ENCODE results near the gene NEO1. TPM values are rescaled to one million over a fixed set of nuclear protein-coding genes. Genes with fewer than 3 reads are reported as not detected.

The NEO1 gene
- total RNA-seq, 1 donor from 2014 or later: 24.9 TPM

DNA sequence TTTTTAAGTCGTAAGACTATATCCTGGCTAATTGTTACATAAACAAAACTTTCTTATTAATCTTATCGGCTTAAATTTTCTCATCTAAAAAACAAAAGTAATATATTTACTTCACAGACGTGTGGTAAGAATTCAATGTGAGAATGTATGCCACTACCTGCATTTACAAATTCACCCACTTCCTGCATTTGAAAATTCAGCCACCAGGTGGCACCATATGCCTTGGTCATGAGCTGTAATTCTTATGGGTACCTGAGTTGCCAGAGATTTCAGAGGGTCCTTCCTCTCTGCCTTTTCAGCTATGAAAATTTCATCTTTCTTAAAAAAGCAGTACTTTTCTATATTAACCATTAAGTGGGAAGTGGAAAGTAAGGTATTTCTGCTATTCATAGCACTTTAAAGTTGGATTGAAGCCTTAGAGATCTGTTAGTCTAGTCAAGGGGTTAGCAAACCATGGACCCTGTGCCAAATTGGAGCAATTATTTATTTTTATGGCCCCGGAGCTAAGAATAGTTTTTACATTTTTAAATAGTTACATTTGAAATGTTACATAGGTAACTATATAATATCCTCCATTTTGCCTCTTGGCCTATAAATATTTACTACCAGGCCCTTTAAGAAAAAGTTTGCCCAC lies 188.7 kb downstream of the NEO1 start:
- DNase-seq (ENCODE audit: extremely low spot score, unreplicated experiment): no peak
- Mint-ChIP-seq H3K9me3 (ENCODE audit: unreplicated experiment) (no peaks in the 10 kb centered on the region), H3K4me3 (ENCODE audit: unreplicated experiment) (no peak overlapping the region), H3K4me1 (ENCODE audit: unreplicated experiment) (no peaks in the 10 kb centered on the region), H3K36me3 (ENCODE audit: unreplicated experiment) (no peaks in the 10 kb centered on the region), H3K27me3 (ENCODE audit: unreplicated experiment) (peaks cover 4% of the 10 kb centered on the region), H3K27ac (ENCODE audit: unreplicated experiment) (no peak overlapping the region)
- TF ChIP-seq, protein P1, sequence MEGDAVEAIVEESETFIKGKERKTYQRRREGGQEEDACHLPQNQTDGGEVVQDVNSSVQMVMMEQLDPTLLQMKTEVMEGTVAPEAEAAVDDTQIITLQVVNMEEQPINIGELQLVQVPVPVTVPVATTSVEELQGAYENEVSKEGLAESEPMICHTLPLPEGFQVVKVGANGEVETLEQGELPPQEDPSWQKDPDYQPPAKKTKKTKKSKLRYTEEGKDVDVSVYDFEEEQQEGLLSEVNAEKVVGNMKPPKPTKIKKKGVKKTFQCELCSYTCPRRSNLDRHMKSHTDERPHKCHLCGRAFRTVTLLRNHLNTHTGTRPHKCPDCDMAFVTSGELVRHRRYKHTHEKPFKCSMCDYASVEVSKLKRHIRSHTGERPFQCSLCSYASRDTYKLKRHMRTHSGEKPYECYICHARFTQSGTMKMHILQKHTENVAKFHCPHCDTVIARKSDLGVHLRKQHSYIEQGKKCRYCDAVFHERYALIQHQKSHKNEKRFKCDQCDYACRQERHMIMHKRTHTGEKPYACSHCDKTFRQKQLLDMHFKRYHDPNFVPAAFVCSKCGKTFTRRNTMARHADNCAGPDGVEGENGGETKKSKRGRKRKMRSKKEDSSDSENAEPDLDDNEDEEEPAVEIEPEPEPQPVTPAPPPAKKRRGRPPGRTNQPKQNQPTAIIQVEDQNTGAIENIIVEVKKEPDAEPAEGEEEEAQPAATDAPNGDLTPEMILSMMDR (IDR thresholded peaks at IDR 0.05): peak; percentile 91

DNA sequence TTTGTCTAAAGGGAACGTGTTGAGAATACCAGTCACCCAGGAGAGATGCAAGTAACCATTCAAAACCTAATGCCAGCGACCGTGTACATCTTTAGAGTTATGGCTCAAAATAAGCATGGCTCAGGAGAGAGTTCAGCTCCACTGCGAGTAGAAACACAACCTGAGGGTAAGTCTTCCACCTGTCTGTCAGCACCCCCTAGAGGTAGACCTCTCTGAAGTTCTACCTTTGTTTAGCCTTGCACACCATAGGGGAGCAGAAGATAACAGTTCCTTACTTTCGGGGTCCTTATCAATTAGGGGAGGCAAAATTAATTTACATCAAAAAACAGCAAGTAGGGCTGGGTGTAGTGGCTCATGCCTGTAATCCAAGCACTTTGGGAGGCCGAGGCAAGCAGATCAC lies 192.1 kb downstream of the NEO1 start:
- Mint-ChIP-seq H3K27ac (ENCODE audit: unreplicated experiment) (no peak overlapping the region), H3K4me1 (ENCODE audit: unreplicated experiment) (peaks cover 7% of the 10 kb centered on the region), H3K36me3 (ENCODE audit: unreplicated experiment) (no peaks in the 10 kb centered on the region), H3K9me3 (ENCODE audit: unreplicated experiment) (no peaks in the 10 kb centered on the region), H3K27me3 (ENCODE audit: unreplicated experiment) (peaks cover 4% of the 10 kb centered on the region), H3K4me3 (ENCODE audit: unreplicated experiment) (no peak overlapping the region)
- DNase-seq (ENCODE audit: extremely low spot score, unreplicated experiment): no peak
- TF ChIP-seq, protein P1 (IDR thresholded peaks at IDR 0.05): peak; percentile 16

DNA sequence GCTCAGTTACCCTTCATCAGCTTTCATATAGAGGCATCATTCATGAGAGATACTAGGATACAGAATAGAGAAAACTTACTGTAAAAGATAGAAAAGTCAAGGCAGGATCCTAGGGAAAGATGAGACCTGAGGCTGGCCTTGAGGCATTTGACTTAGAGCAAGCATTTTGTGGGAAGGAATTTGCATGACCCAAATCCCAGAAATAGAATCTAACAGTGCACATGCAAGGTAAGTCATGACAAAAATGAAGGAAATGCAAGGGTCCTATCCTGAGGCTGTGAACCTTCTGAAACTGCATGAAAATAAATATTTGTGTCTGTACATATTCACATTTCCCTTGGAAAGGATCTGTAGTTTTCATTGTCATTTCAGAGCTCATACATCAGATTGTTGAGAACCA lies 194.2 kb downstream of the NEO1 start:
- Mint-ChIP-seq H3K4me1 (ENCODE audit: unreplicated experiment) (peaks cover 7% of the 10 kb centered on the region), H3K27ac (ENCODE audit: unreplicated experiment) (no peak overlapping the region), H3K4me3 (ENCODE audit: unreplicated experiment) (no peak overlapping the region), H3K36me3 (ENCODE audit: unreplicated experiment) (peaks cover 3% of the 10 kb centered on the region), H3K9me3 (ENCODE audit: unreplicated experiment) (no peaks in the 10 kb centered on the region), H3K27me3 (ENCODE audit: unreplicated experiment) (peaks cover 4% of the 10 kb centered on the region)
- TF ChIP-seq, protein P1 (IDR thresholded peaks at IDR 0.05): no peak
- DNase-seq (ENCODE audit: extremely low spot score, unreplicated experiment): no peak

DNA sequence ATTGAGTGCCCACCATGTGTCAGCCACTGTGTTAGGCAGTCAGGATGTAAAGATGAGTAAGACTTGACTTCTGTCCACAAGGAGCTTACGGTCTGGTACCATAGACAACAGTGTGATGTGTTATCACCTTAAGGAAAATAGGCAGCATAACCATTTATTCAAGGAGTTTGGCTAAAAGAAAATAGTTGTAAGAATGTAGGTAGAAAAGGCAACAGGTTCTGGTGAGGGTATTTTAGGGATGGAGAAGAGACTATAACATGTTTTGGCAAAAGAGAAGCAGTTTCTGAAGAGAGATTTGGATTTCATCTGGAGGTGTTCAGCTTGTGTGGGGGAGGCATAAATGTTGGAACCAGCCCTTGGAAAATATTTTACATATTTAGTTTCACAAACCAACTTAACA lies 194.6 kb downstream of the NEO1 start:
- no peak for DNase-seq (ENCODE audit: extremely low spot score, unreplicated experiment)
- no peaks in the 10 kb centered on the region for H3K9me3 Mint-ChIP-seq (ENCODE audit: unreplicated experiment)
- H3K27me3 Mint-ChIP-seq (ENCODE audit: unreplicated experiment): peaks cover 4% of the 10 kb centered on the region
- peaks cover 7% of the 10 kb centered on the region for H3K4me1 Mint-ChIP-seq (ENCODE audit: unreplicated experiment)
- no peak overlapping the region for H3K4me3 Mint-ChIP-seq (ENCODE audit: unreplicated experiment)
- no peak overlapping the region for H3K27ac Mint-ChIP-seq (ENCODE audit: unreplicated experiment)
- H3K36me3 Mint-ChIP-seq (ENCODE audit: unreplicated experiment): peaks cover 3% of the 10 kb centered on the region
- TF ChIP-seq, protein P1 (IDR thresholded peaks at IDR 0.05): no peak

DNA sequence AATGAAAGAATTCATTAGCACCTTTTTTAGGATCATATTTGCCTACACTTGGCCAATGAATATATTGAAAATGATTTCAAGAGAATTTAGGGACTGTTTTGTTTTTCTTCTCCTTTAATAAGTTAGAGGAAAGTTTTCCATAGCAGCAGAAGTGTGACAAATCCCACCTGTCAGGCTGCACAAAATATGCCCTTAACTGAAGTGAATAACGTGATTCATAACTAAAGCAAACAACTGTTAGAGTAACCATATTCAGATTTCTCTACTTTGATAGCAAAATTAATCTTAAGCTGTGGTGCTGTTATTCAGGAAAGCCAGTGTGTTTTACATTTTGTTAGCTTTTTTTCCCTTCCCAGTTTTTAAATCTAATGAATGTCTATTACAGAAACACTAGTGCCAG lies 195.1 kb downstream of the NEO1 start:
- no peaks in the 10 kb centered on the region for H3K9me3 Mint-ChIP-seq (ENCODE audit: unreplicated experiment)
- peaks cover 4% of the 10 kb centered on the region for H3K27me3 Mint-ChIP-seq (ENCODE audit: unreplicated experiment)
- TF ChIP-seq, protein P1 (IDR thresholded peaks at IDR 0.05): no peak
- no peak for DNase-seq (ENCODE audit: extremely low spot score, unreplicated experiment)
- H3K36me3 Mint-ChIP-seq (ENCODE audit: unreplicated experiment): peaks cover 3% of the 10 kb centered on the region
- H3K4me3 Mint-ChIP-seq (ENCODE audit: unreplicated experiment): no peak overlapping the region
- no peak overlapping the region for H3K27ac Mint-ChIP-seq (ENCODE audit: unreplicated experiment)
- peaks cover 7% of the 10 kb centered on the region for H3K4me1 Mint-ChIP-seq (ENCODE audit: unreplicated experiment)
